Stomach (tissue), 9 donors: ENCODE data around the gene USP26. TPM values are rescaled to one million over a fixed set of nuclear protein-coding genes. Genes with fewer than 3 reads are reported as not detected.
"Not testable (repeated sequence)": the region's sequence is repeated elsewhere in the genome, so short reads cannot be mapped to it uniquely, and the experiment has no call there.

Experiments
- DNase-seq, 2 donors: peaks; one replicate each; pipeline versions ENCODE4 v3.0.0 to v3.0.0-alpha.2; 2013 to 2019
- H3K27ac ChIP-seq, 5 donors: fragments of 200-600 bp in 4 of 5; sonication (generic) in 4 of 5; one replicate each; pipeline ENCODE4 v1.5.1; 2013 to 2019; ENCODE audit warnings: mild to moderate bottlenecking in 1 of 5, moderate library complexity in 1 of 5
- H3K27me3 ChIP-seq, 3 donors: fragments of 200-600 bp; sonication (generic); one replicate each; pipeline ENCODE4 v1.5.1; 2017 to 2019; ENCODE audit warnings: mixed run types in 1 of 3
- H3K36me3 ChIP-seq, 4 donors: fragments of 200-600 bp; sonication (generic); 1 replicate in 3 of 4; 2 replicates in 1 of 4; pipeline ENCODE4 v1.5.1; 2016 to 2019
- H3K4me1 ChIP-seq, 4 donors: fragments of 200-600 bp; sonication (generic); one replicate each; pipeline ENCODE4 v1.5.1; 2016 to 2019
- H3K4me3 ChIP-seq, 4 donors: fragments of 200-600 bp; sonication (generic) in 3 of 4; one replicate each; pipeline ENCODE4 v1.5.1; 2016 to 2019; ENCODE audit warnings: mild to moderate bottlenecking in 1 of 4
- H3K9me3 ChIP-seq, 4 donors: fragments of 200-600 bp; sonication (generic); one replicate each; pipeline ENCODE4 v1.5.1; 2016 to 2019
- EP300 ChIP-seq: sonication (generic); formaldehyde crosslinking; IDR thresholded peaks from one replicate; pipeline ENCODE4 v1.6.1; 2017; ENCODE audit warnings: antibody characterized with exemption
- POLR2A ChIP-seq, 4 donors: fragments of 450-650 bp; IDR thresholded peaks; one replicate each; pipeline ENCODE4 v1.6.1; 2016; ENCODE audit warnings: antibody characterized with exemption in 4 of 4, control low read depth in 2 of 4, mild to moderate bottlenecking in 1 of 4, moderate library complexity in 1 of 4
- POLR2AphosphoS5 ChIP-seq, 3 donors: sonication (generic); formaldehyde crosslinking; IDR thresholded peaks; one replicate each; pipeline ENCODE4 v1.6.1; 2016; ENCODE audit warnings: antibody characterized with exemption in 3 of 3
- WGBS, 5 donors: extraction: QIAGEN DNeasy Blood & Tissue Kit in 3 of 5; methylation state at CpG; one replicate each; pipeline versions ENCODE4 v1.1.5 to v1.1.7; 2013 to 2018; 5-methylcytosine and 5-hydroxymethylcytosine counted together
- intact Hi-C: fragments of 100-400 bp; cut with DNase I; formaldehyde crosslinking; loops from one replicate; pipeline ENCODE4 v1.15.1; 2023; ENCODE audit warnings: low total_unique reads
- polyA plus RNA-seq, 3 donors: library from polyadenylated mRNA; stranded (reverse); fragments of 200-250 nt; gene quantifications; one replicate each; pipeline ENCODE4 v1.2.3, GENCODE V29; 2013
- total RNA-seq, 5 donors: library from RNA; depleted of rRNA; stranded (reverse); fragments of >200 nt; gene quantifications; one replicate each; pipeline versions ENCODE4 v1.1.0 to v1.2.3, GENCODE V29; 2014 to 2016
- TF ChIP-seq, protein P1 (sequence below), 7 experiments: fragments of 450-650 bp in 4 of 7; fragments of 200-600 bp in 3 of 7; sonication (generic) in 3 of 7; IDR thresholded peaks; one replicate each; pipeline ENCODE4 v1.5.1; 2016 to 2019; ENCODE audit warnings: antibody characterized with exemption in 7 of 7, control low read depth in 2 of 7, mild to moderate bottlenecking in 1 of 7
- donor health status: healthy with polysubstance abuse.
- donor health status: Bipolar disorder and iron deficiency.
- donor health status: healthy.

The USP26 gene
- total and polyA plus RNA-seq, 8 donors: not detected

DNA sequence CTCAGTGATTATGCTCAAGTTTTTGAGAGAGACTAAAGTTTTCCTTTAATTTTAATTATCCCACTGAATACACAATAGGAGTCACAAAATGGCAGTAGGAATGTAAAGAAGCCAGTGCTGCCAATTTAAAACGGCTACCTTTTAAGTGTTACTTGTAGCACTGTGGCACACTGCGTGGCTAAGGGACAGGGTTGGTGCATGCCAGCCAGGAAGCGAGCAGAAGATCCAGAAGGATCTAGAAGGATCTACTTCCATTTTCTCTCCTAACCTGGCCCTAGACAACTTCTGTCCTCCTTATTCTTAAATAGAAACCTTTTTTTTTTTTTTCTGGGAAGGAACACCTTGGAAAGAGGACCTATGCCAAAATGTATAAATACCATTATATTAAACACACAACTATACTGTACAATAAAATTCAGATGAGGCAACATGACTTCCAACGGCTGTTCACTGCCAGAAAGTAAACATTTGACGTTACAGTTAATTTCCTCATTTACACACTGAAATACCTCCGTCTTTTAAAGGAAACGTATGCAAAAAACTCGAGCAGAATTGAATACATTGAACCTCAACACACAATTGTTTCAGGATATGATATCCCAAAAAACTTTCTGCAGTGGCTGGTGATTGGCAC, 2.7 kb downstream of the USP26 start:
- Histone ChIP-seq H3K4me1 (no peaks in the 10 kb centered on the region), H3K27me3 (no peaks in the 10 kb centered on the region), H3K9me3 (peaks cover 0 to 3% (median 0%) of the 10 kb centered on the region in 4 donors), H3K4me3 (no peak overlapping the region), H3K36me3 (no peaks in the 10 kb centered on the region), H3K27ac (no peak overlapping the region)
- TF ChIP-seq EP300 (no peak), POLR2AphosphoS5 (IDR thresholded peaks at IDR 0.05) (no peak), POLR2A (IDR thresholded peaks at IDR 0.05) (no peak)
- TF ChIP-seq, protein P1, sequence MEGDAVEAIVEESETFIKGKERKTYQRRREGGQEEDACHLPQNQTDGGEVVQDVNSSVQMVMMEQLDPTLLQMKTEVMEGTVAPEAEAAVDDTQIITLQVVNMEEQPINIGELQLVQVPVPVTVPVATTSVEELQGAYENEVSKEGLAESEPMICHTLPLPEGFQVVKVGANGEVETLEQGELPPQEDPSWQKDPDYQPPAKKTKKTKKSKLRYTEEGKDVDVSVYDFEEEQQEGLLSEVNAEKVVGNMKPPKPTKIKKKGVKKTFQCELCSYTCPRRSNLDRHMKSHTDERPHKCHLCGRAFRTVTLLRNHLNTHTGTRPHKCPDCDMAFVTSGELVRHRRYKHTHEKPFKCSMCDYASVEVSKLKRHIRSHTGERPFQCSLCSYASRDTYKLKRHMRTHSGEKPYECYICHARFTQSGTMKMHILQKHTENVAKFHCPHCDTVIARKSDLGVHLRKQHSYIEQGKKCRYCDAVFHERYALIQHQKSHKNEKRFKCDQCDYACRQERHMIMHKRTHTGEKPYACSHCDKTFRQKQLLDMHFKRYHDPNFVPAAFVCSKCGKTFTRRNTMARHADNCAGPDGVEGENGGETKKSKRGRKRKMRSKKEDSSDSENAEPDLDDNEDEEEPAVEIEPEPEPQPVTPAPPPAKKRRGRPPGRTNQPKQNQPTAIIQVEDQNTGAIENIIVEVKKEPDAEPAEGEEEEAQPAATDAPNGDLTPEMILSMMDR (IDR thresholded peaks at IDR 0.05): no peak
- DNase-seq: no peak
- intact Hi-C loops: no loop called here
- WGBS, 5 donors: 40 to 56% (median 52%) methylated on average over 8 of the region's 8 CpGs

DNA sequence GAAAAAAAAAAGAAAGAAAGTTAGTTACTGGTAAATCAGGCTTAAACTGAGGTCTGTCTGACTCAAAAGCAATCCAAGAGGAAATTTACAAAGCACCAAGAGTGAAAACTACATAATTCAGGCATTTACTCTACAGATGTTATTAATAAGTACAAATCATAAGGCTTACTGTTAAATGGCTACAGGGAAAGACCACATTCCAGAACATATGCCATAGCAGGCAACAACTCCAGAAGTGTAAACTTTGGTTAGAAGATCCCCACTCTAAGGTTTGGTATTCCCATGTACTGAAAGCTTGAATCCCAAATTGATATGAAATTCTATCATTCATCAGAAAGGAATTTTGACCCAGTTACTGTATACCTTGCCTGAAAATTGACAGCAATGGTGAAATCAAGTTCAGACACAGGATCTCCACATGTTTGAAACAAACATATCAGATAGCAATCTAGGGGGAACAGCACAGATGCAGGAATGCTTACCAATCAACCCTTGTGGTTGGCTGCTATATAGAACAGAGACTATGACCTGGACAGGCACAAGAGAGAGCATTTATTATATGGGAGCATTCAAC, 6.6 kb downstream of the USP26 start:
- Histone ChIP-seq H3K36me3 (no peaks in the 10 kb centered on the region), H3K27ac (no peak overlapping the region), H3K4me3 (no peak overlapping the region), H3K4me1 (no peaks in the 10 kb centered on the region), H3K27me3 (no peaks in the 10 kb centered on the region), H3K9me3 (no peaks in the 10 kb centered on the region)
- TF ChIP-seq, protein P1 (IDR thresholded peaks at IDR 0.05): no peak
- intact Hi-C loops: no loop called here
- DNase-seq: no peak

GRCh38 chrX:133089411-133089810, 7.5 kb downstream of the USP26 start:
- intact Hi-C loops: no loop called here
- H3K4me1 ChIP-seq: no peaks in the 10 kb centered on the region
- TF ChIP-seq POLR2A (IDR thresholded peaks at IDR 0.05) (no peak), POLR2AphosphoS5 (IDR thresholded peaks at IDR 0.05) (no peak), EP300 (no peak)
- TF ChIP-seq, protein P1 (IDR thresholded peaks at IDR 0.05): no peak

GRCh38 chrX:133085785-133086184, 11.1 kb downstream of the USP26 start:
- intact Hi-C loops: no loop called here

More at GRCh38 chrX:133089411-133089810, 7.5 kb downstream of the USP26 start:
- Histone ChIP-seq H3K36me3 (no peaks in the 10 kb centered on the region), H3K27ac (no peak overlapping the region), H3K4me3 (no peak overlapping the region), H3K9me3 (no peaks in the 10 kb centered on the region), H3K27me3 (peaks cover 0 to 4% (median 0%) of the 10 kb centered on the region in 3 donors)
- no peak for DNase-seq

GRCh38 chrX:133085056-133085455, 11.9 kb downstream of the USP26 start:
- H3K4me3 ChIP-seq, H3K9me3 ChIP-seq, DNase-seq, H3K4me1 ChIP-seq, H3K27ac ChIP-seq, H3K36me3 ChIP-seq, intact Hi-C loops, H3K27me3 ChIP-seq: not testable (repeated sequence)
- 83 to 94% (median 91%) methylated on average over 4 of the region's 4 CpGs for WGBS, 5 donors

More at GRCh38 chrX:133085785-133086184, 11.1 kb downstream of the USP26 start:
- no peak overlapping the region for H3K27ac ChIP-seq
- H3K27me3 ChIP-seq: peaks cover 0 to 4% (median 4%) of the 10 kb centered on the region in 3 donors
- WGBS, 5 donors: 47 to 56% (median 51%) methylated on average over 3 of the region's 3 CpGs
- no peak overlapping the region for H3K4me3 ChIP-seq
- H3K9me3 ChIP-seq: no peaks in the 10 kb centered on the region
- H3K4me1 ChIP-seq: no peaks in the 10 kb centered on the region
- peak in 1 of 2 donors; percentile 7 for DNase-seq
- H3K36me3 ChIP-seq: no peaks in the 10 kb centered on the region
- TF ChIP-seq, protein P1 (IDR thresholded peaks at IDR 0.05): no peak
- no peak for TF ChIP-seq POLR2AphosphoS5 (IDR thresholded peaks at IDR 0.05)
- TF ChIP-seq POLR2A (IDR thresholded peaks at IDR 0.05): no peak
- no peak for TF ChIP-seq EP300
